ENCODE data around the gene MCF2L. TPM values are rescaled to one million over a fixed set of nuclear protein-coding genes. Genes with fewer than 3 reads are reported as not detected.

The MCF2L gene
- total and polyA plus RNA-seq, 2 experiments from 2014 or later: 4.8 to 25.6 TPM

- Histone ChIP-seq H3K4me1 (ENCODE audit: insufficient read depth) (no peaks in the 10 kb centered on the region), H3K36me3 (ENCODE audit: insufficient read depth) (no peaks in the 10 kb centered on the region), H3K27me3 (ENCODE audit: insufficient read depth) (no peaks in the 10 kb centered on the region), H3K4me2 (no peak overlapping the region), H3K27ac (ENCODE audit: low read depth) (no peak overlapping the region), H3K9me2 (ENCODE audit: insufficient read depth) (no peaks in the 10 kb centered on the region), H3F3A (replicated peaks; ENCODE audit: low read depth) (no peaks in the 10 kb centered on the region), H3K79me2 (replicated peaks; ENCODE audit: insufficient read depth) (no peaks in the 10 kb centered on the region), H3K4me3 (no peak overlapping the region), H2AFZ (no peak overlapping the region), H4K20me1 (replicated peaks; ENCODE audit: insufficient read depth) (no peaks in the 10 kb centered on the region)
- DNase-seq (ENCODE audit: low spot score) (no peak), ATAC-seq (no peak)
- Mint-ChIP-seq H3K4me1 (peaks cover 12% of the 10 kb centered on the region), H3K27ac (no peak overlapping the region), H3K9me3 (no peaks in the 10 kb centered on the region), H3K27me3 (ENCODE audit: insufficient read depth, low read depth, poor library complexity) (peaks cover 8% of the 10 kb centered on the region), H3K4me3 (no peak overlapping the region), H3K36me3 (ENCODE audit: low read depth) (no peaks in the 10 kb centered on the region)
- TF ChIP-seq CREB1 (CRISPR knock-in tag; IDR thresholded peaks at IDR 0.05; ENCODE audit: low read depth) (no peak), STAT1 (IDR thresholded peaks at IDR 0.05; ENCODE audit: unreplicated experiment) (no peak), ZNF462 (CRISPR knock-in tag; IDR thresholded peaks at IDR 0.05) (no peak), EZH2 (IDR thresholded peaks at IDR 0.05; ENCODE audit: low read depth, unreplicated experiment) (no peak), ZNF114 (CRISPR knock-in tag; IDR thresholded peaks at IDR 0.05) (no peak), REST (IDR thresholded peaks at IDR 0.05; ENCODE audit: unreplicated experiment) (no peak), JUNB (IDR thresholded peaks at IDR 0.05; ENCODE audit: unreplicated experiment) (no peak), ZNF331 (CRISPR knock-in tag; IDR thresholded peaks at IDR 0.05; ENCODE audit: low read depth) (no peak), NANOG (IDR thresholded peaks at IDR 0.05; ENCODE audit: borderline replicate concordance) (no peak), ETS1 (IDR thresholded peaks at IDR 0.05) (no peak), POLR2AphosphoS5 (IDR thresholded peaks at IDR 0.05; ENCODE audit: low read depth) (no peak), EZH2phosphoT487 (IDR thresholded peaks at IDR 0.05; ENCODE audit: unreplicated experiment) (no peak)
- TF ChIP-seq, protein P1, sequence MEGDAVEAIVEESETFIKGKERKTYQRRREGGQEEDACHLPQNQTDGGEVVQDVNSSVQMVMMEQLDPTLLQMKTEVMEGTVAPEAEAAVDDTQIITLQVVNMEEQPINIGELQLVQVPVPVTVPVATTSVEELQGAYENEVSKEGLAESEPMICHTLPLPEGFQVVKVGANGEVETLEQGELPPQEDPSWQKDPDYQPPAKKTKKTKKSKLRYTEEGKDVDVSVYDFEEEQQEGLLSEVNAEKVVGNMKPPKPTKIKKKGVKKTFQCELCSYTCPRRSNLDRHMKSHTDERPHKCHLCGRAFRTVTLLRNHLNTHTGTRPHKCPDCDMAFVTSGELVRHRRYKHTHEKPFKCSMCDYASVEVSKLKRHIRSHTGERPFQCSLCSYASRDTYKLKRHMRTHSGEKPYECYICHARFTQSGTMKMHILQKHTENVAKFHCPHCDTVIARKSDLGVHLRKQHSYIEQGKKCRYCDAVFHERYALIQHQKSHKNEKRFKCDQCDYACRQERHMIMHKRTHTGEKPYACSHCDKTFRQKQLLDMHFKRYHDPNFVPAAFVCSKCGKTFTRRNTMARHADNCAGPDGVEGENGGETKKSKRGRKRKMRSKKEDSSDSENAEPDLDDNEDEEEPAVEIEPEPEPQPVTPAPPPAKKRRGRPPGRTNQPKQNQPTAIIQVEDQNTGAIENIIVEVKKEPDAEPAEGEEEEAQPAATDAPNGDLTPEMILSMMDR (conservative IDR thresholded peaks at IDR 0.05; ENCODE audit: low read depth in 2 of 2): no peak
These were observed 84.4 kb downstream of the MCF2L start for GRCh38 chr13:113053376-113053775.
